MG63 (cell line): ENCODE data around the gene DEDD. TPM values are rescaled to one million over a fixed set of nuclear protein-coding genes. Genes with fewer than 3 reads are reported as not detected.
"Not testable (repeated sequence)": the region's sequence is repeated elsewhere in the genome, so short reads cannot be mapped to it uniquely, and the experiment has no call there.

ENCODE experiments used
- DNase-seq: peaks from one replicate; pipeline ENCODE4 v3.0.0-alpha.2; 2020
- H3K27me3 ChIP-seq: fragments of 250-450 bp; sonication (Bioruptor Pico); 2 replicates; pipeline ENCODE4 v1.5.1; 2020; ENCODE audit warnings: mild to moderate bottlenecking, moderate library complexity
- H3K36me3 ChIP-seq: fragments of 250-450 bp; sonication (Bioruptor Pico); 2 replicates; pipeline ENCODE4 v1.5.1; 2020; ENCODE audit warnings: mild to moderate bottlenecking, moderate library complexity
- H3K4me3 ChIP-seq: fragments of 250-450 bp; sonication (Bioruptor Pico); 2 replicates; pipeline ENCODE4 v1.5.1; 2020; ENCODE audit warnings: mild to moderate bottlenecking, moderate library complexity
- H3K9me3 ChIP-seq: fragments of 250-450 bp; sonication (Bioruptor Pico); 2 replicates; pipeline ENCODE4 v1.5.1; 2020; ENCODE audit warnings: mild to moderate bottlenecking, moderate library complexity
- total RNA-seq: library from RNA; depleted of rRNA; stranded (reverse); fragments of >200 nt; shearing (Covaris generic); gene quantifications from 2 replicates; pipeline ENCODE4 v1.2.3, GENCODE V29; 2014; ENCODE audit warnings: low replicate concordance

Gene DEDD
- total RNA-seq, 1 experiment from 2014 or later: 39.8 TPM

DNA sequence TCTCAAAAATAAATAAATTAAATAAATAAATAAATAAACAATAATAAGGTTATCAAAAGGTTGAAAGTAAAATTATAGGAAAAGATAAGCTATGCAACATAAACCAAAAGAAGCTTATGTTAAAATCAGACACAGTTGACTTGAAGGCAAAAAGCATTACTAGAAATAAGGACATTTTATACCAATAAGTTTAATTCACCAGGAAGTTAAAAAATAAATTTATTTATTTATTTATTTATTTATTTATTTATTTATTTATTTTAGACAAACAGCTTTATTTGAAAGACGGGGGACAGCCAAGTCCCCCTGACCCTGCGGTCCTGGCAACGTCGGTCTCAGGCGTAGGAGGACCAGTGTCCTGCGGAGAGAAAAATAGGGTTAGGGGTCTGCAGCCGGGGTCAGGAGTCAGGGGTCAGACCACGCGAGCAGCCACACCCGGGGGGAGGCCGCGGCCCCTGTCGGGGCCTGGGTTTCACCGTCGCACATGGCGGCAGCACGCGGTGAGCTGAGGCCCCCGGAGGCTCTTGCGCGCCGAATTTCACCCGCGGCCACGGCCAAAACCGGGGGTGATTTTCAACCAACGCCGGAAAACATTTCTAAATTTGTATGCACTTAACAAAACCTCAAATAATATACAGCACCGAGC is 8.4 kb upstream of the DEDD start:
- no peak for DNase-seq
- Histone ChIP-seq H3K27me3 (no peaks in the 10 kb centered on the region), H3K9me3 (no peaks in the 10 kb centered on the region), H3K4me3 (no peak overlapping the region), H3K36me3 (no peaks in the 10 kb centered on the region)

DNA sequence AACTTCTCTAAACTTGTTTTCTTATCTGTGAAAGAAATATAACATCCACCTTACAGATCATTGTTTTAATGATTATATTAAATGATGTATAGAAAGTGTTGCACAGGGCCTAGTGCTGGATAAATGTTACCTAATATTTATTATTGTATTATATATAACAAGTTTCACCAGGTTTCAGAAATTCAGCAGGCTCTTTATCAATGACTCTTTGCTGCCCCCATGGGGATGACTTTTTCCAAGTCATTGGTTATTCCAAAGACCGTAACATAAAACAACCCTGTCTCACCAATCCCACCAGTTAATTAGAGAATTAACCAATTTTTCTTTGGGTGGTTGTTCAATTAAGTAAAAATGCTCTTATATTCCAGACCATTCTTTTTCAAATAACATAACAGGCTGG is 7.3 kb upstream of the DEDD start:
- no peaks in the 10 kb centered on the region for H3K9me3 ChIP-seq
- no peaks in the 10 kb centered on the region for H3K27me3 ChIP-seq
- H3K4me3 ChIP-seq: no peak overlapping the region
- H3K36me3 ChIP-seq: peaks cover 2% of the 10 kb centered on the region
- DNase-seq: no peak

DNA sequence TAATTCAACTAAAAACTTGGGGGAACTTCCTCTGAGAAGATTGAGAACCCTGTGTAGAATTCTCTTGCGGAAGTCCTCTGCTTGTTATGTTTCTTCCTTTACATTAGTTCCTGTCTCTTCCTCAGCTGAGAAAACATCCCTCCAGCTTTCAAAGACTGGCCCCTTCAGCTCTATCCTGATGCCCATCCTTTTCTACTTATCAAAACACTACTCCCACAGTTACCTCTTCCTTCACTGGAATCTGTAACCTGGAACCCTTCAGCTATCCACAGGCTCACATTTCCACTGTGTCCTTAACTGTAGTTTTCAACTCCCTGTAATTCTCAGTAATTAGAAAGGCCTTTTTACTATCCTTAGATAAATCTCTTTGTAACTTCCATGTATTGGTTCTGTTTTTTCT is 6.0 kb upstream of the DEDD start:
- H3K9me3 ChIP-seq: no peaks in the 10 kb centered on the region
- no peak overlapping the region for H3K4me3 ChIP-seq
- H3K36me3 ChIP-seq: peaks cover 6% of the 10 kb centered on the region
- no peaks in the 10 kb centered on the region for H3K27me3 ChIP-seq
- DNase-seq: no peak

DNA sequence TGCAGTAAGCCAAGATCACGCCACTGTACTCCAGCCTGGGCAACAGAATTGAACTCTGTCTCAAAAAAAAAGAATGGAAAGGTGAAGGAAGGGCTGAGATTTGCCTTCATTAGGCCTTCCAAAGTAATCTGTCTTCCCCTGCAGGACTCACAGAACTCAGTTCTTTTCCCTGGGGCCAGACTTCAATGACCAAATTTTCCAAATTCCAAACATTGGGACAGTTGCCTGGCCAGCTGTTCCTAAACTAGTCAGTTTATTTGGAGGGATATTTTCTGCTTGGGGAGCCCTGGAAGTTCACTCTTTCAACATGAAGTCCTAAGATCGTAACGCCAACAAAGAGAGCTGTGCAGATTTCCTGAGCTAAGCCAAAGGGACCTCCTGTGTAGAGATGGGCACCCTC is 5.4 kb upstream of the DEDD start:
- Histone ChIP-seq H3K27me3 (no peaks in the 10 kb centered on the region), H3K4me3 (no peak overlapping the region), H3K9me3 (no peaks in the 10 kb centered on the region), H3K36me3 (peaks cover 6% of the 10 kb centered on the region)
- DNase-seq: no peak

GRCh38 chr1:161133220-161133740 is 813 bp upstream of the DEDD start:
- no peaks in the 10 kb centered on the region for H3K9me3 ChIP-seq
- H3K36me3 ChIP-seq: peaks cover 32% of the 10 kb centered on the region
- peak overlapping the region; percentile 70 for H3K4me3 ChIP-seq
- no peaks in the 10 kb centered on the region for H3K27me3 ChIP-seq
- DNase-seq: no peak

- peak overlapping the region; percentile 70 for H3K4me3 ChIP-seq
- no peaks in the 10 kb centered on the region for H3K9me3 ChIP-seq
- no peak for DNase-seq
- peaks cover 44% of the 10 kb centered on the region for H3K36me3 ChIP-seq
- H3K27me3 ChIP-seq: no peaks in the 10 kb centered on the region
These were observed 701 bp downstream of the DEDD start for GRCh38 chr1:161131523-161132409.

- DNase-seq: no peak
- peaks cover 57% of the 10 kb centered on the region for H3K36me3 ChIP-seq
- H3K4me3 ChIP-seq: no peak overlapping the region
These were observed 2.2 kb downstream of the DEDD start for GRCh38 chr1:161130266-161130665.

DNA sequence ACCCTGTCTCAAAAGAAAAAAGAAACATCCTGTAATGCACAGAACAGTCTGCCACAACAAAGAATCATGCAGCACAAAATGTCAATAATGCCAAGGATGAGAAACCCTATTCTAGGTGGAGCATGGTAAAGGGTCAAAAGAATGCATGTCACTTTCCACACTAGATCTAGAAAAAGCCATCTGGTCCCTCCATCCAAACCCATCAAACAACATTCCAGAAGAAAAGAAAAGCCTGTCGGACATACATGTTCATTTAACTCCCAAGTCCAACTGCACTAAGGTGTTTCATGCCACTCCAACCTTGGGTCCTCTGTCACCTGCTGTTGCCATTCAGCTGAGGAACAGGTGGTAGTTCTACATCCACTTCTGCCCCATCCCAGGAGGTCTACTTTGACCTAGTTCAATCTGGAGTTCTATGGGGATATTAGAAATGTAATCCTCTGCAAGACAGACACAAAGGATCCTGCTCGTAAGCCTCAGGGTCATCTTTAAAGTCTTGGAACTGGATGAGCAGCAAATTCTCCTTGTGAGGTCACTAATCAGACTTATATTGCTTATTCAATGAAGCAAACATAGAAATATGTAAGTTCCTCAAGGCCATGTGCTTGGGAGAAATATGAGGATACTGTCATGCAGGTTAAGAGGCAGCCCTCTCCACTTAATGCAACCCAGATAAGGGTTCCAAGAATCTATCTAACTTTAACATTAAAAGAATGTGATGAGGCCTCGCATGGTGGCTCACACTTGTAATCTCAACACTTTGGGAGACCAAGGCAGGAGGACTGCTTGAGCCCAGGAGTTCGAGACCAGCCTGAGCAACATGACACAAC is 3.7 kb downstream of the DEDD start:
- peaks cover 65% of the 10 kb centered on the region for H3K36me3 ChIP-seq
- DNase-seq: no peak

More at GRCh38 chr1:161130266-161130665, 2.2 kb downstream of the DEDD start:
- H3K9me3 ChIP-seq: no peaks in the 10 kb centered on the region
- no peaks in the 10 kb centered on the region for H3K27me3 ChIP-seq

GRCh38 chr1:161127649-161128048 is 4.8 kb downstream of the DEDD start:
- Histone ChIP-seq H3K36me3 (peaks cover 75% of the 10 kb centered on the region), H3K27me3 (no peaks in the 10 kb centered on the region), H3K4me3 (no peak overlapping the region), H3K9me3 (no peaks in the 10 kb centered on the region)
- DNase-seq: no peak

More for the DNA sequence above, 3.7 kb downstream of the DEDD start:
- Histone ChIP-seq H3K27me3 (no peaks in the 10 kb centered on the region), H3K9me3 (no peaks in the 10 kb centered on the region), H3K4me3 (no peak overlapping the region)

- peaks cover 82% of the 10 kb centered on the region for H3K36me3 ChIP-seq
- H3K4me3 ChIP-seq: no peak overlapping the region
- no peaks in the 10 kb centered on the region for H3K9me3 ChIP-seq
- no peaks in the 10 kb centered on the region for H3K27me3 ChIP-seq
- DNase-seq: no peak
These were observed 9.5 kb downstream of the DEDD start for GRCh38 chr1:161122967-161123366.

GRCh38 chr1:161121834-161122233 is 10.6 kb downstream of the DEDD start:
- no peaks in the 10 kb centered on the region for H3K27me3 ChIP-seq
- no peaks in the 10 kb centered on the region for H3K9me3 ChIP-seq
- no peak for DNase-seq
- H3K36me3 ChIP-seq: peaks cover 78% of the 10 kb centered on the region
- H3K4me3 ChIP-seq: no peak overlapping the region

GRCh38 chr1:161121042-161121650 is 11.3 kb downstream of the DEDD start:
- Histone ChIP-seq H3K4me3 (no peak overlapping the region), H3K27me3 (no peaks in the 10 kb centered on the region), H3K9me3 (no peaks in the 10 kb centered on the region), H3K36me3 (peaks cover 78% of the 10 kb centered on the region)
- no peak for DNase-seq

DNA sequence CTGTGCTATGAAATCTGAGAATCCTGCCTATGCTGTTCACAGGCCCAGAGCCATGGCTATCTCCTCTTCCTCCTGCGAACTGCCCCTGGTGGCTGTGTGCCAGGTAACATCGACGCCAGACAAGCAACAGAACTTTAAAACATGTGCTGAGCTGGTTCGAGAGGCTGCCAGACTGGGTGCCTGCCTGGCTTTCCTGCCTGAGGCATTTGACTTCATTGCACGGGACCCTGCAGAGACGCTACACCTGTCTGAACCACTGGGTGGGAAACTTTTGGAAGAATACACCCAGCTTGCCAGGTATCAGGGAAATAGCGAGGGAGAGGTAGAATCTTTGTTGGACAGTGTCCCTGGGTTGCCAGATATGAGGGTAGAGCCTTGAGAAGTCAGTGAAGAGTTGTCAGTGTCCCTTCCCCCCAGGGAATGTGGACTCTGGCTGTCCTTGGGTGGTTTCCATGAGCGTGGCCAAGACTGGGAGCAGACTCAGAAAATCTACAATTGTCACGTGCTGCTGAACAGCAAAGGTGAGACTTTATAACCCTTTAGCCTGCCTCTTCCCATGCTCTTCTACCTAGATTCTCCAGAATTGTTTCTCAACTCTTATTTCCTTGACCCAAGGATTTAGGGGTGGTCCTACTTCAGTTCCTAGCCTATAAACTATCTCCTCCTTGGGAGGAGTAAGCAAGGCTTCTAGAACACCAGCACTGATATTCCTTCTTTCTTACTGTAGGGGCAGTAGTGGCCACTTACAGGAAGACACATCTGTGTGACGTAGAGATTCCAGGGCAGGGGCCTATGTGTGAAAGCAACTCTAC is 13.2 kb downstream of the DEDD start:
- no peaks in the 10 kb centered on the region for H3K9me3 ChIP-seq
- DNase-seq: peak; percentile 49
- peak overlapping the region; percentile 99 for H3K4me3 ChIP-seq
- no peaks in the 10 kb centered on the region for H3K27me3 ChIP-seq
- peaks cover 77% of the 10 kb centered on the region for H3K36me3 ChIP-seq

GRCh38 chr1:161117759-161118581 is 14.5 kb downstream of the DEDD start, which contains the start of the genes NIT1 and PFDN2:
Gene NIT1 (plus strand): TSS chr1:161118105. CDS start chr1:161118177, 72 bp downstream.
Gene PFDN2 (minus strand): TSS chr1:161118037. CDS start chr1:161118026, 11 bp downstream.
- Histone ChIP-seq H3K36me3 (peaks cover 78% of the 10 kb centered on the region), H3K9me3 (no peaks in the 10 kb centered on the region), H3K4me3 (peak within 1 kb of the TSS; percentile 99), H3K27me3 (no peaks in the 10 kb centered on the region)
- DNase-seq: peak; percentile 93

DNA sequence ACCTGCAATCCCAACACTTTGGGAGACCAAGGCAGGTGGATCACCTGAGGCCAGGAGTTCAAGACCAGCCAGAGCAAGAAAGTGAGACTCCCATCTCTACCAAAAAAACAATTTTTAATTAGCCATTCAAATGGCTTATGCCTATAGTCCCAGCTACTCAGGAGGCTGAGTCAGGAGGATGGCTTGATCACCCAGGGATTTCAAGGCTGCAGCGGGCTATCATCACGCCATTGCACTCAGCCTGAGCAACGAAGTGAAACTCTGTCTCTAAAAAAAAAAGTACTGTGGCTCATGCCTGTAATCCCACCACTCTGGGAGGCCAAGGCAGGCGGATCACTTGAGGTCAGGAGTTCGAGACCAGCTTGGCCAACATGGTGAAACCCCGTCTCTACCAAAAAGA is 16.5 kb downstream of the DEDD start:
- not testable (repeated sequence) for H3K4me3 ChIP-seq, H3K27me3 ChIP-seq, H3K9me3 ChIP-seq, DNase-seq
- H3K36me3 ChIP-seq: peaks cover 72% of the 10 kb centered on the region
